Urothelium cell line (cell line): ENCODE data around the gene KRT78.

Experiments
- DNase-seq: peaks from one replicate; pipeline ENCODE4 v3.0.0; 2011; ENCODE audit warnings: low spot score, mixed read lengths
- FAIRE-seq: peaks from 2 replicates; lab custom pipeline; 2011; peaks lifted over from hg19 to GRCh38; lab: Jason Lieb, UNC

The KRT78 gene

DNA sequence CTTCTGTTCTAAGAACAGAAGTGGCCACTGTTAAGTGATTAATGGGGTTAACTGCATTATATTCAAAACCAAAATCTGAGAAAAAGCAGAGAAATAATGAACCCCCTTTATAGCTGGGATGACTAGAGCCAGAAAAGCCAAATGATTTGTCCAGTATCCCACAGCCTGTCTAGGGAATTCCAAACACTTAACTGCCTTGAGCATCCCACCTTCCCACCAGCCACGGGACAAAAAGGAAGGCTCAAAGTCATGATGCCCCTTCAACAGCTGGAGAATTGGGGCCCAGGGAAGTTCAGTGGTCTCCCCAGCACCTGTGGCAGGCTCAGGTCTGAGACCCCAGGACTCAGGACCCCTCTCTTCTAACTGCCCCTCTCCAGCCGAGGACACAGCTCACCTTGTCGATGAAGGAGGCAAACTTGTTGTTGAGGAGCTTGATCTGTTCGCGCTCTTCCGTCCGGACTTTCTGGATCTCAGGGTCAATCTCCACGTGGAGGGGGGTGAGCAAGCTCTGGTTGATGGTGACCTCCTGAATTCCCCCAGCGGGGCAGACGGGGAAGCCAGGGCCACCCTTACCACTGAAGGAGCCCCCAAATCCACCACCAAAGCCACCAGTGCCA, 35.5 kb downstream of the KRT78 start:
- no peak for FAIRE-seq

DNA sequence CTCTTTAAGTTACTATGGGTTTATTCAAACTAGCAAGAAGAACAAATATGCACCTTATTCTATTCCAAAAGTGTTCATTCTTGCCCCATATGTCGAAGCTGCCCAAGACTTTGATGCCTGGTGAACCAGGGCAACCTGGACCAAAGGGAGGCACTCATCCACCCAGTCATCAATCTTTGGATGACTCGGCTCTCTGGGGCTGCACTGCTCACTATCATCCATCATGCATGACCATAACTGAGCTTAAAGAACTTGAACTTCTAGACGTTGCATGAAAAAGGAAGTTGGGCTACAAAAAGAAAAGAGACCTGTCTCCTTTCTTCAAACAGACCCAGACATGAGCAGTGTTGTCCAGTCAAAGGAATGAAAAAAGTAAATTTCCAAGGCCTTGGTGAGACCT, 36.0 kb downstream of the KRT78 start:
- DNase-seq (no peak), FAIRE-seq (no peak)

More for the DNA sequence above, 35.5 kb downstream of the KRT78 start:
- no peak for DNase-seq

DNA sequence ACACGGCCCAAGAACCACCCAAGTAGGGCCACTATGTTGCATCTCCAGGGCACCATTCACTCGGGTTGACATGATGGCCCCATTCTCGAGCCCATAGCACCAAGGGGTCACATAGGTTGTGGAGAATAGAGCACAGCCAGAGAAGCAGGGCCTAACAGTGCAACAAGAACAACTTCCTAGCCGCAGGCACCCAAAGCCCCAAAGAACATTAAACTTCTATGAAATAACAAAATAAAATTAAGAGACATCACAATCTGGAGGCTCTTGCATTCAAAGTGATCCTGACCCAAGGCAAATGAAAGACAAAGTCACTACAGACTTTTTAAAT, 36.8 kb downstream of the KRT78 start:
- FAIRE-seq (no peak), DNase-seq (no peak)

DNA sequence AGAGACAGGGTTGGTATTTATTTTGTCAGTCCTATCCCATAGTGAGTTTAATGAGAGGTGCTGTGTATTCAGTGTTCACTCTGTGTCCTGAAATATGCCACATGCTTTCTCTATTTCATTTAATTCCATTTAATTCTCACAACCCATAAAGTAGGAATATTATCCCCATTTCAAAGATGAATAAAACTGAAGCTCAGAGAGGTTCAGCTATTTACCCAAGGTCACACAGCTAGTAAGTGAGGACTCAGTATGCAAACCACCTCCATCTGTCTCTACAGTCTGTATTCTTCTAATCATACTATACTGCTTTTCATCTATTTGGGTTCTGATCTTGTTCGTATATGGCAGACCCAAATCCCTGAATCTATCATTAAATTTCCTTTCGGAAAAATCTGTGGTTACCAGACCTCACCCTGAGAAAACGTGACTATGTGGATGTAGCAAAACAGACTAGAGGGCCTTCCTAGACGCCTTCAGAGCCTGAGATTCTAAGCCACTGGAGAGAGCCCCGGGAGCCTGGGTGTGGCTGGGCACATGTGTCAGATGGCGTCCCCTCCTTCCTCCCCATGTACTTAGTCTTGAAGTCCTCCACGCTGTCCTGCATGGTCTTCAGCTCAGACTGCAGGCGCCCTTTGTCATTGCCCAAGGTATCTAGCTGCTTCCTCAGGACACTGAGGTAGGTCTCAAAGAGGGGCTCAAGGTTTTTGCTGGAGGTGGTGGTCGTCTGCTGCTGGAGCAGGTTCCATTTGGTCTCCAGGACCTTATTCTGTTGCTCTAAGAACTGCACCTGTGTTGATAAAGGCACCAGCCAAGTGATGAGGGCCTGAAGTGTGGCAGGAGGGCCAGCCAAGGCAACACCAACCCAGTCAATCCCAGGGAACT, 37.4 kb downstream of the KRT78 start:
- no peak for DNase-seq
- FAIRE-seq: no peak

DNA sequence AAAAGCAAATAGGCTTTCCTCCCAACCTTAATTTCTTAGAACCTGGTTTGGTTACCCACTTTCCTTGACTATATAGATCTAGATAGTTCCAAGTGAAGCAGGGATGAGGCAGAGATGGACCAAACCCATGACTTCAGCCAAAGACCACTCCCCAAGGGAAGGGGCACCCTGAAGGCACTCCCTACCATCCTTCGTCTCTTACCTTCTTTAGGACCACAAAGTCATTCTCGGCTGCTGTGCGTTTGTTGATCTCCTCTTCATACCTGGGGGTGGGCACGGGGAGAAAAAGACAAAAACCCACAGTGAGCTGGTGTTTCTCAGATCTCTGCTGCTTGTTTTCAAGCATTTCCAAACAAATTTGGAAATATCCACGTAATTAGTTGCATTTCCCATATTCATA, 38.2 kb downstream of the KRT78 start:
- no peak for FAIRE-seq
- DNase-seq: no peak

DNA sequence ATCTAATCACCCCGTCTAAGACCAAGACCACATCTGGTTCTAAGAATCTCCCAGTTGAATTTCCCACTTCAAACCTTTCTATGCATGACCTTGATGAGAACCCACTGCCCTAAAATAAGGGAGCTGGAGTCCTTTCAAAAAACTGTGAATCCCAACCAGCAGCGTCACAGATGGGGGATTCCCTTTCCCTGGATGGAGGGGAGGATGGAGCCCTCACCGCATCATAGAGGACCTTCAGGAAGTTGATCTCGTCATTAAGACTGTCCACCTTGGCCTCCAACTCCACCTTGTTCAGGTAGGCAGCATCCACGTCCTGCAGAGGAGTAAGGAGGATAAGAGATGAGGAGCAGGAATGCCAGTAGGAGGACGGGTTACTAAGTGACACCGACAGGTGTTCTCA, 39.6 kb downstream of the KRT78 start:
- DNase-seq: no peak
- no peak for FAIRE-seq

DNA sequence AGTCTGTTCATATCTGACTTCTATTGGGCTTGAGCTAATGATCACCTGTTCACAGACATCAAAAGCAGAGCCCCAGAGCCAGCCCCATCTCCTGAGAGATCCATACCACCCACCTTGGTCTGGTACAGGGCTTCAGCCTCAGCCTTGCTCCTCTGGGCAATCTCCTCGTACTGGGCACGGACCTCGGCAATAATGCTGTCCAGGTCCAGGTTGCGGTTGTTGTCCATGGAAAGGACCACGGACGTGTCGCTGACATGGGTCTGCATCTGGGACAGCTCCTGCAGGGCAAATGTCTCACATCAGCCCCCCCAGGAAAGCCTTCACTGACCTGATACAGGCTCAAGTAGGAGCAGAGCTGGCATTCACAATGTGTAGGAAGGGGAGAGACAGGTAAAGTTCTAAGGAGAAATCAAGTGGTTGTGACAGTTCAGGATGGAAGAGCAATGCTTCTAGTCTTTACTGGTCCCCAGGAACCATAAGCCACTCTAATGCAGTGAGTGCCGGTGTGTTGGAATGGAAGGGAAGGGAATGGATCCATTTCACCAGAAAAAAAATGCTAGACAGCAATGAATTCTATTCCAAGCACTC, 40.1 kb downstream of the KRT78 start:
- DNase-seq: no peak
- no peak for FAIRE-seq

DNA sequence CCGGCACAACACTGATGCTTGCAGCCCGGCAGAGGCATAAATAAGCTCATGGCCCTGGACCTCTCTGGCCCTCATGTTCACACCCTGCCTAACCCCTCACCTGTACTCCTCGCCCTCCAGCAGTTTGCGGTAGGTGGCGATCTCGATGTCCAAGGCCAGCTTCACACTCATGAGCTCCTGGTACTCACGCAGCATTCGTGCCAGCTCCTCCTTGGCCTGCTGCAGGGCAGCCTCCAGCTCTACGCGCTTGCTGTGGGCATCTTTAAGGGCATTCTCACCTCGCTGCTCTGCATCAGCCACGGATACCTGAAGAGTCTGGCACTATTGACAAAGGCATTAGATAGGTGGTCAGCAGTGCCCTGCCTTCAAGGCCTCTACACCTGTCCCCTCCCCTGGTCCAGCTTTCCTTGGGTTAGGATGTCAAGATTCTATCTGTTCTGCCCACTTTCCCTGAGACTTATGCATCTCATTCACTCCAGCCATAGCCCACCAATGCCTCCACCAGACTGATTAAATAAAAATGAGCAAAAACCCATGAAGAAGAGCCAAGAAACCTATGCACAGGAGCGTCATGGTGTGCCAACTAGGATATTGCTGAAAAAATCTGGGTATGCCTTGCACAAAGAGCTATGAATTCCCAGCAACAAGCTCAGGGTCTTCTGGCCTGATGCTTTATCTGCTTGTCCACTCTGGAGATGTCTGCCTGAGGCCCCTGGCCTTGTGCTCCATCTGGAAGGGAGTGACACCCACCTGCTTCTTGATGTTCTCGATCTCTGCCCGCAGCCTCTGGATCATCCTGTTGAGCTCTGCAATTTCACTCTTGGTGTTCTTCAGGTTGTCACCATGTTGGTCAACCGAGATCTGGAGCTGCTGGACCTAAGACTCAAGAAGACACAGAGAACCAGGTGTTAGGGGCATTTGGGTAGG, 41.0 kb downstream of the KRT78 start:
- DNase-seq: no peak
- FAIRE-seq: no peak

DNA sequence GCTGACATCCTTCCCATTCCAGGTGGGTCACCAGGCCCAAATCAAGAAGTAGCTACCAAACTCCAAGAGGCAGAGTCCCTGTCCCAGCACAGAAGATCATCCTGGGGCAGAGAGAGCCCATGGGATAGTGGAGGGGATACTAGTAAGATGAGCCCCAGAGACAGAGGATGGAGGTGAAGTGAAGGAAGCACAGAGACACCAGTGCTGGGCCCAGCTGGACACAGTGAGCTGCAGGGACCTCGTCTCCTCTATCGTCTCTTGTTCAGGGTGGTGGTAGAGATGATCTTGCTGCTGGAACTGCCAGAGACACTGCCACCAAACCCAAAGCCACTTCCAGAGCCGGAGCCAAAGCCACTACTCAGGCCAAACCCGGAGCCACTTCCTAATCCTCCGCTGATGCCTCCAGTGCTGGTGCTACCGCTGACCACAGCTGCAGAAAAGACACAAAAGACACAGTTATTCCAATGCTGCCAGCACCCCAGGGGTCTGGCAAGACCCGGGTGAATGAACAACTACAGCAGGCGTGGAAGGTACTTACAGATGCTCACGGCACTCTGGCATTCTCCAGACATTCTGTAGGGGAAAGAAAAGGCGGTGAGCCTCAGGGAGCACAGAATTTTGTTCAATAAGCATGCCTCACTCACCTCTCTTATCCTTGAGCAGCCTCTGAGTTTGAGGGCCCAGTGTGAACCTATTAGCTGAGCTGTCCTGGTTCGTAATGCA, 41.8 kb downstream of the KRT78 start:
- DNase-seq (no peak), FAIRE-seq (no peak)

DNA sequence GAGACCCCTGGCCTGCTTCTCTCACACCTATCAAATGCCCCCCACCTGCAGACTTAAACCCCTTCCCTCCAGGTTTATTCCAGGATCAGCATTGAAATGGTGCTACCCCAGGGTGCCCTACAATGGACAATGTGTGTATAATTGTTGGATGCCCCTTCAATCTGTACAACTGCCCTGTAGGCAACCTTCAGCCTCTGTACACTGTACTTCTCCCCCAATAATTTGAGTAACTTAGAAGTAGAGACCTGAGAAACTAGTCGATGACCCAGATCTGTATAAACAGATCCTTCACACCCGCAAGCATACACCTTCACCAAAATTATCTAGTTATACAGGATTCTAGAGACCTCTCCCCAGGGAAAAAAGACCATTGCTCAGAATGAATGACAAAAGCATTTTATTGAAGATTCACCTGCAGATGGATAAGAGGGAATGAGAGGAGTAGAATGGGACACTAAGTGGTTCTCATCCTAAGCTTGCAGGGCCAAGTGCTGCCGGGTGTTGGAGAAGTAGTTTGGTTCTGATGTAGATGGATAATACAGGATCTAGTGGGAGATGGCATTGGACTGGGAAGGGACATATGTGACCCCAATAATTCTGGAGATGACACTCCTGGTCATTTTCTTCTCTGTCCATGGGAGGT, 42.5 kb downstream of the KRT78 start:
- no peak for FAIRE-seq
- no peak for DNase-seq

DNA sequence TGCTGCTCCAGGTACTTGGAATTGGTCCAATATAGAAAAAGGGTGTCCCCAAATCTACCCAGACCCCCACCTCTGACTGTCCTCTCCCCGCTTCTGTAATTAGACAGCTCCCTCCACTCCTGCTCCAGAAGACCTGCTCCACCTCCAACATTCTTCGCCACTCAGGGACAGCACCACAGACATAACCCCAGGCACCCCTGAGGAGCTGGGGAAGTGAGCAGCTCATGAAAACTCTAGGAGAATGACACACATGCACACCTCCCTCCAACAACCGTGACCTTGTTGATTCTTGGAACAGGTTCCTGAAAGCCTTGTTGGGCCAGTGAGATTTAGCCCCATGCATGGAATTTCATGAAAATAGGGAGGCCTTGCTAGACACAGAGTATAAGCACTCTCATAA, 43.1 kb downstream of the KRT78 start:
- DNase-seq: no peak
- FAIRE-seq: no peak

DNA sequence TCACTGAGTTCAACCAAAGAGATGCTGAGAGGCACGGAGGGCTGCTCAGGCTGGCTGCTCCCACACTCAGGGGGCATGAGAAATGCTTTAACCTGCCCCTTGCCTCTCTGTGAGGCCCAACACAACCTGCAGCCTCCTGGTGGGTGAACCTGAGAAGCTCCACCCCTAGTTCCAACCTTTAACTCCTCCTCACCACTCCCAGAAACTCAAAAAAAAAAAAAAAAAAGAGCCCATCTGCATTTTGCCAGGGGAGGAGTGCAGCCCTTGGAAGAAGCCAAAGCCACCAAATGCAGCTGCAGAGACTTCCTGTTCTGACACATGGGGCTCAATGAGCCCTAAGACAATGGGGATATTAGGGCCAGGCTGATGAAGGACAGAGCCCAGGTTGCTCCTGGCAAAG, 43.8 kb downstream of the KRT78 start:
- DNase-seq: no peak

DNA sequence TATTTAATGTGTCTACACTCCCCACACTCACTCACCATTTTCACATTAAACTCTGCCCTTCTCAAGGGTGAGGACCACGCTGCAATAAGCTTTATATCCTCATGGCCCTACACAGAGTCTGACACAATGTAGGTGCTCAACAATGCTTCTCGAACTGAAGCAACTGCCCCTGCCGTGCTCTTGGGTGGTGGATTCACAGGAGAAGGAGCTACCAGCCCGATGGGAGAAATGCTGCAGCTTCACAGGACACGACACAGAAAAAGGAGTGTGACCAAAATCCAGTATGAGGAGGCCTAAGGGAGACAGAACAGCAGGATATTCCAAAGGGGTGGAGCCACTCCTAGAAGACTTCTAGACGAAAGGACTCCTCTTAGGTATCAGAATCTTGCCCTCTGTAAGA, 46.4 kb downstream of the KRT78 start:
- DNase-seq (no peak), FAIRE-seq (no peak)

More for the DNA sequence above, 43.8 kb downstream of the KRT78 start:
- no peak for FAIRE-seq

DNA sequence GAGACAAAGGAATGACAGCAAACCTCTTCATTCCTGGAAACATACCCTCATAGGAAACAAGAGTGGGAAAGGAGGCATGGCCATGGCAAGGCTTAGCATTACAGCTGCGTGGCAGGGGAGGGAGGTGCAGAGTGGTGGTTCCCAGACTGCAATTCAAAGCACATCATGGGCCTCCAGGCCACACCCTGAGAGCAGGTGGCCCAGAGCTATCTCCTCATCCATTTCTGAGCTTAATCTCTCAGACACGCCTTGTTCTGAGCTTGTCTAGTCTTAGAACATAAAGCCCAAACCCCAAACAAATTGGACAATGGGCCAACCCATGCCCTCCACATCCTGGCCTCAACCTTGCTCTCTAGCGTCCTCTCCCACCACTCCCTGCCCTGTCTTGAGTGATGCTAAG, 47.0 kb downstream of the KRT78 start:
- DNase-seq (no peak), FAIRE-seq (no peak)

DNA sequence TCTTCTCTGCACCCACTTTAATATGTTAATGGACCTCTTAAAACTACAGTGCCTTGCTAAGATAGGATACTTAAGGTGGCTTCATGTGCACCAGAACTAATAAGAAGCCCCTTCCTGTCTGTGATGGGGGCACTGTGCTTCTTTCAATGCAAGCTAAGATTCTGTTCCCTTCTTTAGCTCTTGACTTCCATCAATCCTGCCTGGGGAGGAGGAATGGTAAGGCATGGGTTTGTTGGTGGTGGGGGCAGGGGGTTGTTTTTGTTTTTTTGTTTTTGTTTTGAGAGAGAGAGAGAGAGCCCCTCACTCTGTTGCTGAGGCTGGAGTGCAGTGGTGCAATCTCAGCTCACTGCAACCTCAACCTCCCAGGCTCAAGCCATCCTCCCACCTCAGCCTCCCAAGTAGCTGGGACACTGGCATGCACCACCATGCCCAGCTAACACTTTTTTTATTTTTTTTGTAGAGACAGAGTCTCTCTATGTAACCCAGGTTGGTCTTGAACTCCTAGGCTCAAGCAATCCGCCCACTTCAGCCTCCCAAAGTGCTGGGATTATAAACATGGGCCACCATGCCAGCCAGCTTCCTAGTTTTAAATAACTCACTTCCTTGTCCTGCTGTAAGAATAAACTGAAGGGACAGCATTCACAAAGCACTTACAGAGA, 48.4 kb downstream of the KRT78 start:
- FAIRE-seq: no peak
- DNase-seq: no peak

DNA sequence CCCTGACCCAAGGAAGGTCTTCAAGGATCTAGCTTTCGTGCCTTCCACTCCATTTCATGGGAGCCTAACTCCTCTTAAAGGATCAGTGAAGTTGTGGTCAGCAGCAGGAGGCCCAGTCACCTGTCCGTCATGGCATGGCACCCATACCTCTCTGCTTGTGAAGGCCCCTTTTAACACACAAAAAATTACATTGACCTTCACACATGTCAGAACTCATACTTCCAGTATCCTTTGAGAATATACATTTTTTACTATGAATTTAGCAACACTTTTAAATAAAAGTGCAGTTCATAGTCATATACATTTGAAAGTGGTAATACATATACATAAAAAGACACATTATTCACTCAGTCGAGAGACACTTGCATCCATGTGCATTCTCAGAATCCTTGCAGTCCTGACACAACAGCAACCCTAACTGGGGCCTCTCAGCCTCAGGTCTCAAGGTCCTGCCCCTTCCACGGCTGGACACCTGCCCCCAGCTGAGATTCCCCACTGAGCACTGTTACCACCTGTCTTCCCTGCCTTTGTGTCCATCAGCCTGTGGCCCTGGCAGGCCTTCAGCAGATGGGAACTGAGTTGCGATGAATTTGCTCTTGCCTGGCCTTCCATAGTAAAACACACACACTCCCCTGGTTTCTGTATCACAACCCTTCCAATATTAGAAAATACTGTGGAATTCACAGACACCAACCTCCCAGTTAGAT, 49.1 kb downstream of the KRT78 start:
- FAIRE-seq (no peak), DNase-seq (no peak)

DNA sequence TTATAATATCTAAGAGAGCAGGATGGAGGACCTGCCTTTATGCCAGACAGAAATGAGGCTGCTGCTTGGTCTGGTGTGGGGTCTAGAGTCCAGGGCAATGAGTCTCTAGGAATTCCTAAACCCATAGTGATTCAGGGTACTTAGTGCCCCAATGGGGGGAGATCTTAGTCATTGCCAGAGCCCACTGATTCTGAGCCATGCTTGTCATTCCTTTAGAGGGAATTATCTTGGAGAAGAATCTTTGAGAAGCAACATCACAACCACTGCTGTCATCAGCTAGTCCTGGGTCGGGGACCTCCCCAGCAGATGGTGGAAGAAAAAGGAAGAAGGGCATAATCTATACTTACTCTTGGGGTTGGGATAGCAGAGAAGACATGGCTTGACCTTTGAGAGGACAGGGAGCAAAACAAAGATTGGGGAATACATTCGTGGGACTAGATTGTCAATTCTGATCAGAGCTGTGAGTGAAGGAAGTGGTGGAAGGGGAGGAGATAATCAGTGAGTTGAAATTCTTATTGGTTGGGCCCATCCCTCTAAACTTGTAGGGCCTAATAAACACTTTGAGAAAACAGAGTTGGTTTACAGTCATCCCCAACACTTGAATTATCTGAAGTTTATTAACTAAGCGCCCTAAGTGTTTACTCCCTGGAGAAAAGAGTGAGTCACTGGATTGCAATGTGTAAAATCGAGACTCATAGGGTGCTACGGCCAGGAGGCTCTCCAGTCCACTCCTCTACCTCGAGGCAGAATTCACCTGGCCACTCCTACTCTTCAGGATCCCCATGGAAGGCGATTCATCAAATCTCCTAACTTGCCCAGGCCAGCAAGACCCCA, 49.9 kb downstream of the KRT78 start:
- peak; percentile 57 for DNase-seq
- no peak for FAIRE-seq
